ENCODE results near the gene SLC22A13.
"Not testable (repeated sequence)": the region's sequence is repeated elsewhere in the genome, so short reads cannot be mapped to it uniquely, and the experiment has no call there.

DNA sequence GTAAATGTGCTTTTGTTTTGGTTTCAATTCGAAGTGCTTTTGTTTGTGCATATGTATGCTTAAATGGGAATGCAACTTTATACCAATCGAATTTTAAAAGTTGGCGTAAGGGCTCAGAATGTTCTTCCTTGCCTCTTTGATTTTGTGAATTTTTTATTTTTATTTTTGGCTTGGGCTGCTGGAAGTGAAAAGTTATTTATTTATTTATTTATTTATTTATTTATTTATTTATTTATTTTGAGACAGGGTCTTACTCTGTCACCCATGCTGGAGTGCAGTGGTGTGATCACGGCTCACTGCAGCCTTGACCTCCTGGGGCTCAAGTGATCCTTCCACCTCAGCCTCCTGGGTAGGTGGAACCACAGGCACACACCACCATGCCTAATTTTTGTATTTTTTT, 22.8 kb upstream of the SLC22A13 start:
- TF ChIP-seq POLR2AphosphoS5 (IDR thresholded peaks at IDR 0.05; ENCODE audit: low read depth); EZH2 (IDR thresholded peaks at IDR 0.05; ENCODE audit: low read depth, unreplicated experiment); CREB1 (CRISPR knock-in tag; IDR thresholded peaks at IDR 0.05; ENCODE audit: low read depth); STAT1 (IDR thresholded peaks at IDR 0.05; ENCODE audit: unreplicated experiment); NANOG (IDR thresholded peaks at IDR 0.05; ENCODE audit: borderline replicate concordance); JUNB (IDR thresholded peaks at IDR 0.05; ENCODE audit: unreplicated experiment); EZH2phosphoT487 (IDR thresholded peaks at IDR 0.05; ENCODE audit: unreplicated experiment); ZNF114 (CRISPR knock-in tag; IDR thresholded peaks at IDR 0.05): not testable (repeated sequence)
- TF ChIP-seq, protein P1, sequence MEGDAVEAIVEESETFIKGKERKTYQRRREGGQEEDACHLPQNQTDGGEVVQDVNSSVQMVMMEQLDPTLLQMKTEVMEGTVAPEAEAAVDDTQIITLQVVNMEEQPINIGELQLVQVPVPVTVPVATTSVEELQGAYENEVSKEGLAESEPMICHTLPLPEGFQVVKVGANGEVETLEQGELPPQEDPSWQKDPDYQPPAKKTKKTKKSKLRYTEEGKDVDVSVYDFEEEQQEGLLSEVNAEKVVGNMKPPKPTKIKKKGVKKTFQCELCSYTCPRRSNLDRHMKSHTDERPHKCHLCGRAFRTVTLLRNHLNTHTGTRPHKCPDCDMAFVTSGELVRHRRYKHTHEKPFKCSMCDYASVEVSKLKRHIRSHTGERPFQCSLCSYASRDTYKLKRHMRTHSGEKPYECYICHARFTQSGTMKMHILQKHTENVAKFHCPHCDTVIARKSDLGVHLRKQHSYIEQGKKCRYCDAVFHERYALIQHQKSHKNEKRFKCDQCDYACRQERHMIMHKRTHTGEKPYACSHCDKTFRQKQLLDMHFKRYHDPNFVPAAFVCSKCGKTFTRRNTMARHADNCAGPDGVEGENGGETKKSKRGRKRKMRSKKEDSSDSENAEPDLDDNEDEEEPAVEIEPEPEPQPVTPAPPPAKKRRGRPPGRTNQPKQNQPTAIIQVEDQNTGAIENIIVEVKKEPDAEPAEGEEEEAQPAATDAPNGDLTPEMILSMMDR (conservative IDR thresholded peaks at IDR 0.05; ENCODE audit: low read depth in 2 of 2): not testable (repeated sequence)
- TF ChIP-seq, protein P2, sequence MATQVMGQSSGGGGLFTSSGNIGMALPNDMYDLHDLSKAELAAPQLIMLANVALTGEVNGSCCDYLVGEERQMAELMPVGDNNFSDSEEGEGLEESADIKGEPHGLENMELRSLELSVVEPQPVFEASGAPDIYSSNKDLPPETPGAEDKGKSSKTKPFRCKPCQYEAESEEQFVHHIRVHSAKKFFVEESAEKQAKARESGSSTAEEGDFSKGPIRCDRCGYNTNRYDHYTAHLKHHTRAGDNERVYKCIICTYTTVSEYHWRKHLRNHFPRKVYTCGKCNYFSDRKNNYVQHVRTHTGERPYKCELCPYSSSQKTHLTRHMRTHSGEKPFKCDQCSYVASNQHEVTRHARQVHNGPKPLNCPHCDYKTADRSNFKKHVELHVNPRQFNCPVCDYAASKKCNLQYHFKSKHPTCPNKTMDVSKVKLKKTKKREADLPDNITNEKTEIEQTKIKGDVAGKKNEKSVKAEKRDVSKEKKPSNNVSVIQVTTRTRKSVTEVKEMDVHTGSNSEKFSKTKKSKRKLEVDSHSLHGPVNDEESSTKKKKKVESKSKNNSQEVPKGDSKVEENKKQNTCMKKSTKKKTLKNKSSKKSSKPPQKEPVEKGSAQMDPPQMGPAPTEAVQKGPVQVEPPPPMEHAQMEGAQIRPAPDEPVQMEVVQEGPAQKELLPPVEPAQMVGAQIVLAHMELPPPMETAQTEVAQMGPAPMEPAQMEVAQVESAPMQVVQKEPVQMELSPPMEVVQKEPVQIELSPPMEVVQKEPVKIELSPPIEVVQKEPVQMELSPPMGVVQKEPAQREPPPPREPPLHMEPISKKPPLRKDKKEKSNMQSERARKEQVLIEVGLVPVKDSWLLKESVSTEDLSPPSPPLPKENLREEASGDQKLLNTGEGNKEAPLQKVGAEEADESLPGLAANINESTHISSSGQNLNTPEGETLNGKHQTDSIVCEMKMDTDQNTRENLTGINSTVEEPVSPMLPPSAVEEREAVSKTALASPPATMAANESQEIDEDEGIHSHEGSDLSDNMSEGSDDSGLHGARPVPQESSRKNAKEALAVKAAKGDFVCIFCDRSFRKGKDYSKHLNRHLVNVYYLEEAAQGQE (IDR thresholded peaks at IDR 0.05; ENCODE audit: unreplicated experiment): not testable (repeated sequence)
- TF ChIP-seq, protein P3, sequence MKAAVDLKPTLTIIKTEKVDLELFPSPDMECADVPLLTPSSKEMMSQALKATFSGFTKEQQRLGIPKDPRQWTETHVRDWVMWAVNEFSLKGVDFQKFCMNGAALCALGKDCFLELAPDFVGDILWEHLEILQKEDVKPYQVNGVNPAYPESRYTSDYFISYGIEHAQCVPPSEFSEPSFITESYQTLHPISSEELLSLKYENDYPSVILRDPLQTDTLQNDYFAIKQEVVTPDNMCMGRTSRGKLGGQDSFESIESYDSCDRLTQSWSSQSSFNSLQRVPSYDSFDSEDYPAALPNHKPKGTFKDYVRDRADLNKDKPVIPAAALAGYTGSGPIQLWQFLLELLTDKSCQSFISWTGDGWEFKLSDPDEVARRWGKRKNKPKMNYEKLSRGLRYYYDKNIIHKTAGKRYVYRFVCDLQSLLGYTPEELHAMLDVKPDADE (IDR thresholded peaks at IDR 0.05): not testable (repeated sequence)
